Measurements from ENCODE around the gene CLCA2. TPM values are rescaled to one million over a fixed set of nuclear protein-coding genes. Genes with fewer than 3 reads are reported as not detected.
A peak's percentile ranks its signal among the peaks of the same experiment; 100 is the strongest.

CLCA2 gene
- total RNA-seq, 1 experiment from 2014 or later, result 0.07 TPM

- Histone ChIP-seq H3K27me3 (replicated peaks; ENCODE audit: control insufficient read depth, insufficient read depth, low read length) (no peaks in the 10 kb centered on the region), H3K36me3 (ENCODE audit: control insufficient read depth, insufficient read depth, low read length) (no peaks in the 10 kb centered on the region), H3K4me3 (ENCODE audit: low read depth, low read length) (no peak overlapping the region), H3K9me3 (no peaks in the 10 kb centered on the region), H3K4me1 (peaks cover 10% of the 10 kb centered on the region; the same call in 1 of the 2 replicates)
- intact Hi-C loops (cut with micrococcal nuclease; ENCODE audit: unreplicated experiment), result loop anchor here (2.0 to 5.0 kb wide), 4 partner anchors 79 to 464 kb away; no protein-coding TSS in a partner anchor
- Mint-ChIP-seq H3K4me1 (ENCODE audit: low read depth, unreplicated experiment) (peaks cover 7% of the 10 kb centered on the region), H3K27me3 (ENCODE audit: insufficient read depth, unreplicated experiment) (no peaks in the 10 kb centered on the region), H3K9me3 (ENCODE audit: unreplicated experiment) (no peaks in the 10 kb centered on the region), H3K4me3 (ENCODE audit: unreplicated experiment) (peak overlapping the region; percentile 86), H3K36me3 (ENCODE audit: insufficient read depth, unreplicated experiment) (no peaks in the 10 kb centered on the region), H3K27ac (ENCODE audit: unreplicated experiment) (peak overlapping the region; percentile 88)
- POLR2A ChIA-PET, result no interaction called here
- DNase-seq, result no peak
- CTCF ChIA-PET, result interaction anchor here (0.6 to 1.5 kb wide), 3 partner anchors 123 to 201 kb away, joined by 3 to 8 read pairs (median 3); partner anchors contain the start of gene SH3GLB1
- TF ChIP-seq, protein P1, sequence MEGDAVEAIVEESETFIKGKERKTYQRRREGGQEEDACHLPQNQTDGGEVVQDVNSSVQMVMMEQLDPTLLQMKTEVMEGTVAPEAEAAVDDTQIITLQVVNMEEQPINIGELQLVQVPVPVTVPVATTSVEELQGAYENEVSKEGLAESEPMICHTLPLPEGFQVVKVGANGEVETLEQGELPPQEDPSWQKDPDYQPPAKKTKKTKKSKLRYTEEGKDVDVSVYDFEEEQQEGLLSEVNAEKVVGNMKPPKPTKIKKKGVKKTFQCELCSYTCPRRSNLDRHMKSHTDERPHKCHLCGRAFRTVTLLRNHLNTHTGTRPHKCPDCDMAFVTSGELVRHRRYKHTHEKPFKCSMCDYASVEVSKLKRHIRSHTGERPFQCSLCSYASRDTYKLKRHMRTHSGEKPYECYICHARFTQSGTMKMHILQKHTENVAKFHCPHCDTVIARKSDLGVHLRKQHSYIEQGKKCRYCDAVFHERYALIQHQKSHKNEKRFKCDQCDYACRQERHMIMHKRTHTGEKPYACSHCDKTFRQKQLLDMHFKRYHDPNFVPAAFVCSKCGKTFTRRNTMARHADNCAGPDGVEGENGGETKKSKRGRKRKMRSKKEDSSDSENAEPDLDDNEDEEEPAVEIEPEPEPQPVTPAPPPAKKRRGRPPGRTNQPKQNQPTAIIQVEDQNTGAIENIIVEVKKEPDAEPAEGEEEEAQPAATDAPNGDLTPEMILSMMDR (IDR thresholded peaks at IDR 0.05; ENCODE audit: insufficient read depth in 1 of 2, low read depth in 1 of 2, low read length in 1 of 2, severe bottlenecking in 1 of 2, unreplicated experiment in 1 of 2), result no peak
- no TSS peak for BruUV-seq (replicated peaks)
These were observed 79.6 kb downstream of the CLCA2 start for GRCh38 chr1:86503406-86504136.

GRCh38 chr1:86504137-86504479 is 80.1 kb downstream of the CLCA2 start:
- intact Hi-C loops (cut with micrococcal nuclease; ENCODE audit: unreplicated experiment), result loop anchor here (5.0 kb wide), 3 partner anchors 78 to 463 kb away; no protein-coding TSS in a partner anchor
- DNase-seq, result no peak
- no peaks in the 10 kb centered on the region for H3K9me3 Mint-ChIP-seq (ENCODE audit: unreplicated experiment)
- H3K4me3 Mint-ChIP-seq (ENCODE audit: unreplicated experiment), result no peak overlapping the region
- H3K27ac Mint-ChIP-seq (ENCODE audit: unreplicated experiment), result peak overlapping the region; percentile 88
- CTCF ChIA-PET, result interaction anchor here (0.6 to 1.5 kb wide), 3 partner anchors 124 to 200 kb away, joined by 3 to 8 read pairs (median 3); partner anchors contain the start of gene SH3GLB1
- TF ChIP-seq, protein P1 (IDR thresholded peaks at IDR 0.05; ENCODE audit: insufficient read depth in 1 of 2, low read depth in 1 of 2, low read length in 1 of 2, severe bottlenecking in 1 of 2, unreplicated experiment in 1 of 2), result no peak
- Histone ChIP-seq H3K4me1 (peaks cover 10% of the 10 kb centered on the region; the same call in 1 of the 2 replicates), H3K9me3 (no peaks in the 10 kb centered on the region), H3K27me3 (replicated peaks; ENCODE audit: control insufficient read depth, insufficient read depth, low read length) (no peaks in the 10 kb centered on the region), H3K36me3 (ENCODE audit: control insufficient read depth, insufficient read depth, low read length) (no peaks in the 10 kb centered on the region), H3K4me3 (ENCODE audit: low read depth, low read length) (no peak overlapping the region)
- H3K27me3 Mint-ChIP-seq (ENCODE audit: insufficient read depth, unreplicated experiment), result no peaks in the 10 kb centered on the region
- no peaks in the 10 kb centered on the region for H3K36me3 Mint-ChIP-seq (ENCODE audit: insufficient read depth, unreplicated experiment)
- BruUV-seq (replicated peaks), result no TSS peak
- peaks cover 10% of the 10 kb centered on the region for H3K4me1 Mint-ChIP-seq (ENCODE audit: low read depth, unreplicated experiment)
- POLR2A ChIA-PET, result no interaction called here

GRCh38 chr1:86504895-86505563 is 81.1 kb downstream of the CLCA2 start:
- TF ChIP-seq, protein P1 (IDR thresholded peaks at IDR 0.05; ENCODE audit: insufficient read depth in 1 of 2, low read depth in 1 of 2, low read length in 1 of 2, severe bottlenecking in 1 of 2, unreplicated experiment in 1 of 2), result no peak
- Histone ChIP-seq H3K4me3 (ENCODE audit: low read depth, low read length) (no peak overlapping the region), H3K27me3 (replicated peaks; ENCODE audit: control insufficient read depth, insufficient read depth, low read length) (no peaks in the 10 kb centered on the region), H3K4me1 (peaks cover 10% of the 10 kb centered on the region; the same call in 1 of the 2 replicates), H3K9me3 (no peaks in the 10 kb centered on the region), H3K36me3 (ENCODE audit: control insufficient read depth, insufficient read depth, low read length) (no peaks in the 10 kb centered on the region)
- no peaks in the 10 kb centered on the region for H3K9me3 Mint-ChIP-seq (ENCODE audit: unreplicated experiment)
- intact Hi-C loops (cut with micrococcal nuclease; ENCODE audit: unreplicated experiment), result loop anchor here (5.0 kb wide), 3 partner anchors 77 to 462 kb away; no protein-coding TSS in a partner anchor
- H3K36me3 Mint-ChIP-seq (ENCODE audit: insufficient read depth, unreplicated experiment), result no peaks in the 10 kb centered on the region
- no TSS peak for BruUV-seq (replicated peaks)
- ChIA-PET POLR2A (no interaction called here), CTCF (interaction anchor here (1.5 kb wide), 1 partner anchor 199 kb away, joined by 8 read pairs; the partner anchor contains the start of gene SH3GLB1)
- DNase-seq, result no peak
- H3K27ac Mint-ChIP-seq (ENCODE audit: unreplicated experiment), result no peak overlapping the region
- H3K4me3 Mint-ChIP-seq (ENCODE audit: unreplicated experiment), result no peak overlapping the region
- H3K27me3 Mint-ChIP-seq (ENCODE audit: insufficient read depth, unreplicated experiment), result no peaks in the 10 kb centered on the region
- H3K4me1 Mint-ChIP-seq (ENCODE audit: low read depth, unreplicated experiment), result peaks cover 13% of the 10 kb centered on the region
